Ovary (tissue), 9 donors: ENCODE measurements around the gene ANO3. TPM values are rescaled to one million over a fixed set of nuclear protein-coding genes. Genes with fewer than 3 reads are reported as not detected.

ENCODE experiments used
- DNase-seq, 5 donors: peaks; one replicate each; pipeline ENCODE4 v3.0.0-alpha.2; 2019 to 2020
- H3K27ac ChIP-seq, 2 donors: fragments of 200-600 bp; one replicate each; pipeline versions ENCODE4 v1.5.1 to v1.8.0; 2019 to 2022
- H3K27me3 ChIP-seq: fragments of 200-600 bp; one replicate; pipeline ENCODE4 v1.8.0; 2022
- H3K36me3 ChIP-seq: fragments of 200-600 bp; sonication (generic); one replicate; pipeline ENCODE4 v1.5.1; 2019
- H3K4me1 ChIP-seq: one replicate; pipeline ENCODE4 v1.8.1; 2013; ENCODE audit warnings: mild to moderate bottlenecking, moderate library complexity; ENCODE audit not compliant: insufficient read depth
- H3K4me3 ChIP-seq: fragments of 200-600 bp; sonication (generic); one replicate; pipeline ENCODE4 v1.5.1; 2017
- H3K9me3 ChIP-seq, 2 donors: fragments of 200-600 bp in 1 of 2; sonication (generic) in 1 of 2; one replicate each; pipeline versions ENCODE4 v1.5.1 to v1.8.1; 2013 to 2019; ENCODE audit warnings: mild to moderate bottlenecking in 1 of 2, moderate library complexity in 1 of 2
- EP300 ChIP-seq: sonication (generic); formaldehyde crosslinking; IDR thresholded peaks from one replicate; pipeline ENCODE4 v1.6.1; 2017; ENCODE audit warnings: antibody characterized with exemption
- POLR2A ChIP-seq: fragments of 450-650 bp; IDR thresholded peaks from one replicate; pipeline ENCODE4 v1.6.1; 2017; ENCODE audit warnings: antibody characterized with exemption, mild to moderate bottlenecking, moderate library complexity
- WGBS, 3 donors: extraction: QIAGEN DNeasy Blood & Tissue Kit in 1 of 3; methylation state at CpG; one replicate each; pipeline versions ENCODE4 v1.1.5 to v1.1.7; 2013 to 2017; 5-methylcytosine and 5-hydroxymethylcytosine counted together
- intact Hi-C, 4 donors: fragments of 100-400 bp; cut with DNase I; formaldehyde crosslinking; loops; one replicate each; pipeline versions ENCODE4 v1.11.0 to v1.15.1; 2022 to 2023
- polyA plus RNA-seq, 2 donors: library from polyadenylated mRNA; stranded (reverse); fragments of 200-250 nt in 1 of 2; fragments of 350-450 nt in 1 of 2; fragmentation: Illumina TruSeq in 1 of 2; extraction: RNeasy Lipid Tissue Mini Kit (QIAGEN cat#74804) in 1 of 2; gene quantifications; one replicate each; pipeline ENCODE4 v1.2.3, GENCODE V29; 2013 to 2014
- total RNA-seq, 7 donors: library from RNA; depleted of rRNA in 2 of 7; stranded (reverse); fragments of >200 nt in 2 of 7; fragmentation: NEBNext Ultra II Directional in 3 of 7; extraction: Animal tissue kit (Norgen Biotek cat#: 25700) in 3 of 7; gene quantifications; one replicate each; pipeline versions ENCODE4 v1.1.0 to v1.2.4, GENCODE V29; 2016 to 2023
- TF ChIP-seq, protein P1 (sequence below), 3 donors: fragments of 450-650 bp in 2 of 3; fragments of 200-600 bp in 1 of 3; IDR thresholded peaks; one replicate each; pipeline versions ENCODE4 v1.5.1 to v1.8.0; 2016 to 2022; ENCODE audit warnings: antibody characterized with exemption in 3 of 3, mild to moderate bottlenecking in 1 of 3
- donor health status: DM: no; HTN: no; CAD: no; lungs with moderate emphysema.
- donor health status: DM: no; HTN: no; CAD: no.
- donor health status: Bipolar disorder and iron deficiency.
- donor health status: DM: yes; HTN: yes; CAD: no.
- donor health status: DM: no; HTN: no; CAD: no.
- donor health status: DM: yes; HTN: yes; CAD: no.

ANO3 gene
- total and polyA plus RNA-seq, 9 donors: under 0.01 to 0.93 (median 0.08) TPM; not detected in 1

DNA sequence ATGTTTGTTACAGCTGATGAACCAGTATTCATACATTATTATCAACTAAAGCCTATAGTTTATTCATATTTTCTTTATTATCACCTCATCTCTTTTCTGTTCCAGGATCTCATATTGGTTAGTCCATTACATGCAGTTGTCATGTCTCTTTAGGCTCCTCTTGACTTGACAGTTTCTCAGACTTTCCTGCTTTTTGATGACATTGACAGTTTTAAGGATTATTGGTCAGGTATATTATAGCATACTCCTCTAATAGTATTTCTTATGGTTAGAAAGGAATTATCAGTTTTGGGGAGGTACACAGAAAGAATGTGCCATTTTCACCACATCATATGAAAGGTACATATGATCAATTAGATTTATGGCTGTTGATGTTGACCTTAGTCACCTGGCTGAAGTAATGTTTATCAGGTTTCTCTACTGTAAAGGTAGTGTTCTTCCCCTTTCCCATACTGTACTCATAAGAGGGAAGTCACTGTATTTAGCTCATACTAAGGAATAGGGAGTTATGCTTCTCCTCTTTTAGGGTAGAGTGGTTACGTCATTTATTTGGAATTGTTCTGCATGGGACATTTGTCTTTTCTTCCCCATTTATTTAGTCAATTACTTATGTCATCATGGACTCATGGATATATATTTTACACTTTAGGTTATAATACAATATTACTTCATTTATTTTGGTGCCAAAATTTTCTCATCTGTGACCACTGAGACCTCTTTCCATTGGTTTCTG lies 9.4 kb upstream of the ANO3 start:
- DNase-seq: no peak
- whole genome bisulfite sequencing, 3 donors: 89 to 92% (median 89%) methylated on average over 1 of the region's 1 CpG

GRCh38 chr11:26323837-26324236 lies 8.1 kb upstream of the ANO3 start:
- no peaks in the 10 kb centered on the region for H3K27me3 ChIP-seq
- no peak overlapping the region for H3K27ac ChIP-seq
- intact Hi-C loops: no loop called here
- H3K4me1 ChIP-seq: no peaks in the 10 kb centered on the region
- TF ChIP-seq EP300 (no peak), POLR2A (no peak)
- TF ChIP-seq, protein P1, sequence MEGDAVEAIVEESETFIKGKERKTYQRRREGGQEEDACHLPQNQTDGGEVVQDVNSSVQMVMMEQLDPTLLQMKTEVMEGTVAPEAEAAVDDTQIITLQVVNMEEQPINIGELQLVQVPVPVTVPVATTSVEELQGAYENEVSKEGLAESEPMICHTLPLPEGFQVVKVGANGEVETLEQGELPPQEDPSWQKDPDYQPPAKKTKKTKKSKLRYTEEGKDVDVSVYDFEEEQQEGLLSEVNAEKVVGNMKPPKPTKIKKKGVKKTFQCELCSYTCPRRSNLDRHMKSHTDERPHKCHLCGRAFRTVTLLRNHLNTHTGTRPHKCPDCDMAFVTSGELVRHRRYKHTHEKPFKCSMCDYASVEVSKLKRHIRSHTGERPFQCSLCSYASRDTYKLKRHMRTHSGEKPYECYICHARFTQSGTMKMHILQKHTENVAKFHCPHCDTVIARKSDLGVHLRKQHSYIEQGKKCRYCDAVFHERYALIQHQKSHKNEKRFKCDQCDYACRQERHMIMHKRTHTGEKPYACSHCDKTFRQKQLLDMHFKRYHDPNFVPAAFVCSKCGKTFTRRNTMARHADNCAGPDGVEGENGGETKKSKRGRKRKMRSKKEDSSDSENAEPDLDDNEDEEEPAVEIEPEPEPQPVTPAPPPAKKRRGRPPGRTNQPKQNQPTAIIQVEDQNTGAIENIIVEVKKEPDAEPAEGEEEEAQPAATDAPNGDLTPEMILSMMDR (IDR thresholded peaks at IDR 0.05): no peak
- H3K36me3 ChIP-seq: no peaks in the 10 kb centered on the region
- no peak for DNase-seq
- no peak overlapping the region for H3K4me3 ChIP-seq
- no peaks in the 10 kb centered on the region for H3K9me3 ChIP-seq

More for the DNA sequence above, 9.4 kb upstream of the ANO3 start:
- Histone ChIP-seq H3K27me3 (no peaks in the 10 kb centered on the region), H3K4me1 (no peaks in the 10 kb centered on the region), H3K4me3 (no peak overlapping the region), H3K36me3 (no peaks in the 10 kb centered on the region), H3K27ac (no peak overlapping the region), H3K9me3 (no peaks in the 10 kb centered on the region)
- TF ChIP-seq, protein P1 (IDR thresholded peaks at IDR 0.05): no peak
- no peak for TF ChIP-seq POLR2A
- TF ChIP-seq EP300: no peak
- intact Hi-C loops: no loop called here

DNA sequence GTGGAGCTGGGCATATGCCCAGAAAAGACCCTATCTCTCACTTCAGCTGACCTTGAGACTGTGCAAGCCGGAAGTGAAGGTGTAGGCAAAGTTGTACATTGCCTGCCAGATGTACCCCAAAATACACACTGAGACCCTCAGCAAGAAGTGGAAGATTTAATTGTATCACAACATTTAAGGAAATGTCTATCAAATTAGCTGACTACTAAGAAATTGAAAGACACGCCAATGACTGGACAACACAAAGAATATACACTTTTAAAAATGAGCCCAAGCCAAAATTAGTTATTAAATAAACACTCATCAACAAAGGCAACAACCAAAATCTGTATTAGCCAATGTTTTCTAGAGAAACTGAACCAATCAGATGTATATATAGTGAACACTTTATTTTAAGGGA lies 7.7 kb upstream of the ANO3 start:
- no peaks in the 10 kb centered on the region for H3K4me1 ChIP-seq
- TF ChIP-seq, protein P1 (IDR thresholded peaks at IDR 0.05): no peak
- TF ChIP-seq POLR2A: no peak
- no peak for TF ChIP-seq EP300
- H3K9me3 ChIP-seq: no peaks in the 10 kb centered on the region
- DNase-seq: no peak
- no peak overlapping the region for H3K27ac ChIP-seq
- intact Hi-C loops: no loop called here
- H3K27me3 ChIP-seq: no peaks in the 10 kb centered on the region
- H3K4me3 ChIP-seq: no peak overlapping the region
- 41 to 60% (median 43%) methylated on average over 2 of the region's 2 CpGs for WGBS, 3 donors
- H3K36me3 ChIP-seq: no peaks in the 10 kb centered on the region

DNA sequence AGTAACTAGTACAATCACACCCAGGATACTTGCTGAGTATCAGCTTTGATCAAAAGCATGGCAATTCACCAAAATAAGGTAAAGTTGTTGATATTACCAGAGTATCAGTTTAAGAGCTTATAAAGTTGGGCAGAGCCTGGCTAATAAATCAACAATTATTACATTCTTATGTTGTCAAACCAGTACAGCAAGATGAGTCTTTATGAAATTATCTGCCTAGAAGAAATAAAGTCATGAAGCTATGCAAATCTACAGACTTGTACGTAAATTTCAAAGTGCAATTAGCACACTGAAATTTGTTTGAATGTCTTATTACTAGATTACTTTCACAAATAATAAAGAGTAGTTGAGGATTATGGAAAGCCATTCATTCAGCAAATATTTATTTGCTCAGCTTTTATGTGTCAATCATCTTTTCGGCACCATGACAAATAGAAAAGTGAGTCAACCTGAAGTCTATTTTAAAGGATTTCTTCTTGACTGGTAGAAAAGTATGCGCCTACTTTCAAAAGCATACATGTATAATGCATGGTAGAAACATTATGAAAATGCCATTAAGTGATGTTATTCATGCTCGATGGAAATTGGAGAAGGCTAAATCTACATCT lies 5.0 kb upstream of the ANO3 start:
- intact Hi-C loops: no loop called here
- H3K36me3 ChIP-seq: no peaks in the 10 kb centered on the region
- WGBS, 3 donors: 90 to 93% (median 92%) methylated on average over 4 of the region's 4 CpGs

More for the DNA sequence above, 5.0 kb upstream of the ANO3 start:
- Histone ChIP-seq H3K4me1 (no peaks in the 10 kb centered on the region), H3K27ac (no peak overlapping the region), H3K4me3 (no peak overlapping the region), H3K27me3 (no peaks in the 10 kb centered on the region), H3K9me3 (no peaks in the 10 kb centered on the region)
- TF ChIP-seq, protein P1 (IDR thresholded peaks at IDR 0.05): no peak
- TF ChIP-seq POLR2A: no peak
- no peak for DNase-seq
